Natural killer cell (primary cell): ENCODE data around the gene C1orf198. TPM values are rescaled to one million over a fixed set of nuclear protein-coding genes. Genes with fewer than 3 reads are reported as not detected.

ENCODE experiments used
- ATAC-seq, 3 donors: fragments of 150-1000 bp in 2 of 3; fragments of 200-7000 bp in 1 of 3; cut with Tn5 transposase; 1 replicate in 1 of 3; 2 replicates in 2 of 3; pipeline ENCODE4 v1.10.0; 2021; ENCODE audit warnings: mild to moderate bottlenecking in 2 of 3, moderate library complexity in 2 of 3
- DNase-seq, 2 donors: peaks; one replicate each; pipeline versions ENCODE4 v3.0.0 to v3.0.0-alpha.2; 2013 to 2021; ENCODE audit warnings: mixed read lengths in 1 of 2
- H3K27ac ChIP-seq: one replicate; pipeline ENCODE4 v1.5.1; 2013; ENCODE audit warnings: mild to moderate bottlenecking, low read length
- H3K27me3 ChIP-seq: one replicate; pipeline ENCODE4 v1.6.1; 2013; ENCODE audit warnings: low read length; ENCODE audit not compliant: control insufficient read depth, insufficient read depth
- H3K36me3 ChIP-seq: one replicate; pipeline ENCODE4 v1.6.1; 2013; ENCODE audit warnings: low read length; ENCODE audit not compliant: control insufficient read depth, insufficient read depth
- H3K4me1 ChIP-seq: one replicate; pipeline ENCODE4 v1.6.1; 2013; ENCODE audit warnings: low read length; ENCODE audit not compliant: control insufficient read depth, insufficient read depth
- H3K4me3 ChIP-seq: one replicate; pipeline ENCODE4 v1.5.1; 2013; ENCODE audit warnings: low read length
- H3K9me3 ChIP-seq: one replicate; pipeline ENCODE4 v1.6.1; 2013; ENCODE audit warnings: low read length; ENCODE audit not compliant: control insufficient read depth, insufficient read depth
- H3K27ac Mint-ChIP-seq, 2 donors: one replicate each; pipeline ENCODE4 v1.8.0; 2022; ENCODE audit warnings: mild to moderate bottlenecking in 2 of 2, mixed read lengths in 2 of 2, moderate library complexity in 1 of 2
- H3K27me3 Mint-ChIP-seq, 2 donors: one replicate each; pipeline ENCODE4 v1.8.0; 2022; ENCODE audit warnings: low read depth in 2 of 2, mixed read lengths in 2 of 2
- H3K36me3 Mint-ChIP-seq: one replicate; pipeline ENCODE4 v1.8.0; 2022; ENCODE audit warnings: mixed read lengths
- H3K4me1 Mint-ChIP-seq, 2 donors: one replicate each; pipeline ENCODE4 v1.8.0; 2022; ENCODE audit warnings: mixed read lengths in 2 of 2
- H3K4me3 Mint-ChIP-seq: one replicate; pipeline ENCODE4 v1.8.0; 2022; ENCODE audit warnings: mild to moderate bottlenecking, moderate library complexity, mixed read lengths
- H3K9me3 Mint-ChIP-seq, 2 donors: one replicate each; pipeline ENCODE4 v1.8.0; 2022; ENCODE audit warnings: mixed read lengths in 2 of 2
- WGBS: methylation state at CpG from one replicate; pipeline ENCODE4 v1.1.7; 2013; ENCODE audit warnings: missing lambda C conversion rate; ENCODE audit not compliant: insufficient coverage; 5-methylcytosine and 5-hydroxymethylcytosine counted together
- intact Hi-C: fragments of 100-400 bp; cut with micrococcal nuclease; formaldehyde crosslinking; loops from one replicate; pipeline ENCODE4 v1.14.2; 2022
- total RNA-seq, 4 donors: library from RNA; stranded (reverse); fragments of 120-200 nt in 1 of 4; gene quantifications; one replicate each; pipeline versions ENCODE4 v1.2.3 to v1.2.4, GENCODE V29; 2013 to 2022
- TF ChIP-seq, protein P1 (sequence below): fragments of 200-600 bp; IDR thresholded peaks from one replicate; pipeline ENCODE4 v1.8.0; 2022; ENCODE audit warnings: antibody characterized with exemption

The C1orf198 gene
- total RNA-seq, 3 donors from 2014 or later (not counting 1 experiment from before 2014, with no cell fraction given): 2.4 to 3.2 (median 3.1) TPM

- H3K27me3 Mint-ChIP-seq: peaks cover 8 to 21% of the 10 kb centered on the region in 2 donors
- Histone ChIP-seq H3K36me3 (no peaks in the 10 kb centered on the region), H3K27ac (no peak overlapping the region), H3K4me1 (no peaks in the 10 kb centered on the region), H3K4me3 (no peak overlapping the region), H3K27me3 (no peaks in the 10 kb centered on the region), H3K9me3 (no peaks in the 10 kb centered on the region)
- H3K27ac Mint-ChIP-seq: no peak overlapping the region
- TF ChIP-seq, protein P1, sequence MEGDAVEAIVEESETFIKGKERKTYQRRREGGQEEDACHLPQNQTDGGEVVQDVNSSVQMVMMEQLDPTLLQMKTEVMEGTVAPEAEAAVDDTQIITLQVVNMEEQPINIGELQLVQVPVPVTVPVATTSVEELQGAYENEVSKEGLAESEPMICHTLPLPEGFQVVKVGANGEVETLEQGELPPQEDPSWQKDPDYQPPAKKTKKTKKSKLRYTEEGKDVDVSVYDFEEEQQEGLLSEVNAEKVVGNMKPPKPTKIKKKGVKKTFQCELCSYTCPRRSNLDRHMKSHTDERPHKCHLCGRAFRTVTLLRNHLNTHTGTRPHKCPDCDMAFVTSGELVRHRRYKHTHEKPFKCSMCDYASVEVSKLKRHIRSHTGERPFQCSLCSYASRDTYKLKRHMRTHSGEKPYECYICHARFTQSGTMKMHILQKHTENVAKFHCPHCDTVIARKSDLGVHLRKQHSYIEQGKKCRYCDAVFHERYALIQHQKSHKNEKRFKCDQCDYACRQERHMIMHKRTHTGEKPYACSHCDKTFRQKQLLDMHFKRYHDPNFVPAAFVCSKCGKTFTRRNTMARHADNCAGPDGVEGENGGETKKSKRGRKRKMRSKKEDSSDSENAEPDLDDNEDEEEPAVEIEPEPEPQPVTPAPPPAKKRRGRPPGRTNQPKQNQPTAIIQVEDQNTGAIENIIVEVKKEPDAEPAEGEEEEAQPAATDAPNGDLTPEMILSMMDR: no peak
- no peaks in the 10 kb centered on the region for H3K36me3 Mint-ChIP-seq
- ATAC-seq (no peak), DNase-seq (no peak)
- intact Hi-C loops: no loop called here
- H3K4me1 Mint-ChIP-seq: no peaks in the 10 kb centered on the region
- no peaks in the 10 kb centered on the region for H3K9me3 Mint-ChIP-seq
- H3K4me3 Mint-ChIP-seq: no peak overlapping the region
- 76% methylated on average over 4 of the region's 4 CpGs for WGBS
Measured at GRCh38 chr1:230824551-230824918, 43.8 kb downstream of the C1orf198 start.

DNA sequence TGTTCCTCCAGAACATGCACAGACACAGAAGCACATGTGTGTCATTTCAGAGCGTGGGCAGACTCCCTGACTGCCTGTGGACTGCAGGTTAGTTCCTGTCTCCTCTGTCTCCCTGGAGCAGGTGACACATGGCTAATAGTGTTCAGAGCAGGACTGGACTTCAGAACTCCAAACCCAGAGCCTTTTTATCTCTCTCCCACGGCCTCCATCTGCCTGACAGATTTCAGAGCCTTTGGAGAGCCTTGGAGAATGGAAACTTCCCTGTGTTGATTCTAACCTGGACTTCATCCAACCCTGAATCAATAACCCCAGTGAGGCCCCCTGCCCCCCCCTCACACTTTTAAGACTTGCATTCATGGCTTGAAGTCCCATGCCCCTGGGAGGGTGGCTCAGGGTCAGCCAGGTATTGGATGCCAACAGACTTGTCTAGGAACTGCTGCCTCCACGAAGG is 44.4 kb downstream of the C1orf198 start:
- Mint-ChIP-seq H3K27me3 (peaks cover 8 to 21% of the 10 kb centered on the region in 2 donors), H3K36me3 (no peaks in the 10 kb centered on the region), H3K4me1 (no peaks in the 10 kb centered on the region), H3K9me3 (no peaks in the 10 kb centered on the region), H3K4me3 (no peak overlapping the region), H3K27ac (no peak overlapping the region)
- TF ChIP-seq, protein P1: no peak
- no peaks in the 10 kb centered on the region for H3K36me3 ChIP-seq
- no peaks in the 10 kb centered on the region for H3K4me1 ChIP-seq
- WGBS: 74% methylated on average over 3 of the region's 3 CpGs
- H3K9me3 ChIP-seq: no peaks in the 10 kb centered on the region
- DNase-seq (no peak), ATAC-seq (no peak)
- H3K27ac ChIP-seq: no peak overlapping the region
- H3K4me3 ChIP-seq: no peak overlapping the region
- no peaks in the 10 kb centered on the region for H3K27me3 ChIP-seq
- intact Hi-C loops: no loop called here

DNA sequence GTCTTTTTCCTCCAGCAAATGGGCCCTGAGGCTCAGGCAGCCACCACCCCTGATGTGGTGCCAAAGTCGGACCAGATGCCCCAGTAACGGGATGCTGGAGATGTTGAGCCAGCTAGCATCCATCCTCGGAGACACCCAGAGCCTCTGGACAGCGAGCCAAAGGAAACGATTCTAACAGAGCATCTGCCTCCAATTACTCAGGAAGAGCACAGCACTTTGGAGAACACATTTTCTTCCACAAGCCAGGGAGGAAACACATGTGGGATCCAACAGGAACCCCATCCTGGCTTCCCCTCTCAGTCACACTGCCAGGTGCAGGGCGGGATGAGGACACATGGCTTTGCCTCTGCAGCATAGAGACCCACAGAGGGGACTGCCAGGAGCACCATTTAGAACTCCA is 44.9 kb downstream of the C1orf198 start:
- H3K36me3 Mint-ChIP-seq: no peaks in the 10 kb centered on the region
- DNase-seq: no peak

More for the DNA sequence above, 44.9 kb downstream of the C1orf198 start:
- Mint-ChIP-seq H3K27me3 (peaks cover 8 to 21% of the 10 kb centered on the region in 2 donors), H3K9me3 (no peaks in the 10 kb centered on the region), H3K4me3 (no peak overlapping the region), H3K27ac (no peak overlapping the region), H3K4me1 (no peaks in the 10 kb centered on the region)
- H3K9me3 ChIP-seq: no peaks in the 10 kb centered on the region
- 69% methylated on average over 6 of the region's 6 CpGs for WGBS
- intact Hi-C loops: no loop called here
- H3K27me3 ChIP-seq: no peaks in the 10 kb centered on the region
- H3K4me3 ChIP-seq: no peak overlapping the region
- no peak overlapping the region for H3K27ac ChIP-seq
- TF ChIP-seq, protein P1: no peak
- no peaks in the 10 kb centered on the region for H3K36me3 ChIP-seq
- no peaks in the 10 kb centered on the region for H3K4me1 ChIP-seq
- ATAC-seq: no peak
